GM20431 (cell line): ENCODE data around the gene ZNF446.
"Not testable (repeated sequence)": the region's sequence is repeated elsewhere in the genome, so short reads cannot be mapped to it uniquely, and the experiment has no call there.

ENCODE experiments used
- in situ Hi-C: fragments of 300-500 bp; cut with MseI, MboI; formaldehyde crosslinking; loops from one replicate; pipeline ENCODE4 v1.15.0; 2020; ENCODE audit warnings: low sequenced_read_pairs; ENCODE audit not compliant: unreplicated experiment

Gene ZNF446

DNA sequence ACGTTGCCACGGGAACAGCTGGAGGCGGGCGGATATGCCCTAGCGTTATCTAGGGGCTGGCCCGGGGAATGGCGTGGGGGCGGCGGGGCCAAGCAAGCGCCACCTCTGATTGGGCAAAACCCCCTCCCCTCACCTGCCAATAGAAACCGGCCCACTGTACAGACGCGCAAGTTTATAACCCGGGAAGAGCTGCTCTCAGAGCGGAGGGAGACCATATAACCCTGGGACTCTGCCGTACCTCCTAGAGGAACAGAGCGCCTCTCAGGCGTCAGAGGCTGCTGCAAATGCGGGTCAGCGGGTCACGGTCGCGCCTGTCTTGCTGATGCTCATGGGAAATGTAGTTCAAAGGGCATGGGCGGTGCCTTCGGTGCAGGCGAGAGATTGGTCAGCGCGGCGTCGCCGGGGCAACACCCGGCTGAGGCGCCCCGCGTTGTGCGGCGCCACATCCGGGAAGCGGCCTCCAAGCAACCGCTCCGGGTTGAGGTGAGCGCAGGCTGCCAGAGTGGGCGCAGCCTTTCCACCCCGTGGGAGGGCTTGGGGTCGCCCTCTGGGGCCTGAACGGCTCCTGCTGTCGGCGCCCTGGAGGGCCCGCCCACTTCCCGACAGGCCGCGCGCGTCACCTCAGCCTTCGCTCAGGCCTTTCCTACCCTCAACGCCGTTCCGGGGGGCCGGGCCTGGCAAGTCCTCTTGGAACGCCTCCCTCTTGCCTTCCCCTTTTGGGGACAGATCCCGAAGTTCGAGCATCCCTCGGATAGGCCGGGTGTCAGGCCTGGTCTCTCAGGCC is at the start of gene ZNF446:
TSS of gene ZNF446 (plus strand) at position 639 of the 784 bp plus-strand sequence. CDS start 867 bp downstream, outside the sequence.
- in situ Hi-C loops, result no loop called here

DNA sequence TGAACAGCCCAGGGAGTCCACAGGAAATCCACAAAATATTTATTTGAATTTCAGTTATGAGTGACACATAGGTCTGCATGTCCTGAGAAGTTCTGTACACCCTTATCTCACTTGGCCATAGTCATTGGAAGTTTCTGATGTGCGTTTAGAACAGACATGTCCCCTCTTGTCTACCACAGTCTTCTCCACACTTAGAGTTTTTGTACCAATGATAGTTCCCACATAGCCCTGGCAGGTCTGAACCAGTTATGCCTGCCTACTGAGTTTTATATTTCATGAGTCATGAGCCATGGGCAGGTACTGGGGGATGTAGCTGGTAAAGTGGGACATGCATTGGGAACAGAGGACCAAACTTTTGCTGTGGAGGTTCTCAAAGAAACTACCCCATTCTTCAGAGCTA is 47.5 kb upstream of the ZNF446 start:
- in situ Hi-C loops, result no loop called here

GRCh38 chr19:58429745-58430144 is 46.4 kb upstream of the ZNF446 start:
- in situ Hi-C loops, result no loop called here

- in situ Hi-C loops, result no loop called here
These were observed 41.9 kb upstream of the ZNF446 start for GRCh38 chr19:58434217-58434616.

DNA sequence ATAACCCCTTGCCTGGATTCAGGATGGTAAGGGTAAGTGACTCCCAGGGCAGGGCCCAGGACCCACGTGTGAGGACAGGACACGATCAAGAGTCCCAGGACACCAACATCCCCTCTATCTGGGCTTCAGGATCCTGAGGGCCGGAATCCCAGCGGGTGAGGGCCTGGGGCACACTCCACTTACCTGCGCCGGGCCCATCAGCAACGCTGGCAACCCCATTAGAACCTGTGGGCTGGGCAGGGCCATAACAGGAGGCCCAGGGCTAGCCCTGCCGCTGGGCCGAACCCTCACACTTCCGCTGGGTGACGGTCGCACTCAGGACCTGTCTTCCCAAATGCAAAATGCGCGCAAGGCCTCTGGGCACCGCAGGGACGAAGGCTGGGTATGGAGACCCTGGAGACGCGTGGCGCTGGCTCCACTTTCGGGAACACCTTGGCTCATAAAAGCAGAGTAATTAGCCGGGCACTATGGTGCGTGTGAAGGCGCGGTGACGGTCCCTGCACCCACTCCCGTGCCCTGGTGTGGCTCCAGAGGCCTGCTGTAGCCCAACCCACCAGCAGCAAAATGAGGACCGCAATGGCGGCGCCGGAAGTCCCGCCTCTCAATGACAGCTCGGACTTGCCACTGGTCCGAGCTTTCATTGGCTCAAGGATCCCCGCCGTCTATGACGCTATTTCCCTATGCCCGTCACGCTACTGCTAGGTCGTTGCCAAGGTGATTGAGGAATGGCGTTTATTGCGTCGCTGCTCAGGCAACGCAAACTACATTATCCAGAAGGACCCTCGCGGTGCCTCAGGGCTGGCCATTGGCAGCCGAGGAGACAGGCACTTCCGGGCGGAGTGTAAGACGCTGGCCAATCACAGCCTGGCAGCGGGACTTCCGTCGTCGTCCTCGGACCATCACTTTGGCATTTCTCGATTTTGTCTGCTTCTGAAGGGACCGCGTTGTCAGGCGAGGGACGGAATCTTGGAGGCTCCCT is 36.3 kb upstream of the ZNF446 start, which contains the start of gene ZNF132:
TSS of gene ZNF132 (minus strand) at position 578 of the 979 bp plus-strand sequence. CDS start at position 246, 332 bp downstream.
- in situ Hi-C loops, result no loop called here

GRCh38 chr19:58440556-58440955 is 35.6 kb upstream of the ZNF446 start:
- in situ Hi-C loops, result no loop called here

GRCh38 chr19:58442986-58443385 is 33.2 kb upstream of the ZNF446 start:
- in situ Hi-C loops, result not testable (repeated sequence)

- in situ Hi-C loops, result not testable (repeated sequence)
These were observed 27.3 kb upstream of the ZNF446 start for GRCh38 chr19:58448860-58449259.

DNA sequence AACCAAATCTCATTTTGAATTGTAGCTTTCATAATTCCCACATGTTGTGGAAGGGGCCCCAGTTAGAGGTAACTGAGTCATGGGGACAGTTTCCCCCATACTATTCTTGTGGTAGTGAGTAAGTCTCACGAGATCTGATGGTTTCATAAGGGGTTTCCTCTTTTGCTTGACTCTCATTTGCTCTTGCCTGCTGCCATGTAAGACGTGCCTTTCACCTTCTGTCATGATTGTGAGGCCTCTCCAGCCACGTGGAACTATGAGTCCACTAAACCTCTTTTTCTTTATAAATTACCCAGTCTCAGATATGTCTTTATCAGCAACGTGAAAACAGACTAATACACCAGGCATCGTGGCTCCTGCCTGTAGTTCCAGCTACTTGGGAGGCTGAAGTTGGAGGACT is 26.2 kb upstream of the ZNF446 start:
- in situ Hi-C loops, result not testable (repeated sequence)

DNA sequence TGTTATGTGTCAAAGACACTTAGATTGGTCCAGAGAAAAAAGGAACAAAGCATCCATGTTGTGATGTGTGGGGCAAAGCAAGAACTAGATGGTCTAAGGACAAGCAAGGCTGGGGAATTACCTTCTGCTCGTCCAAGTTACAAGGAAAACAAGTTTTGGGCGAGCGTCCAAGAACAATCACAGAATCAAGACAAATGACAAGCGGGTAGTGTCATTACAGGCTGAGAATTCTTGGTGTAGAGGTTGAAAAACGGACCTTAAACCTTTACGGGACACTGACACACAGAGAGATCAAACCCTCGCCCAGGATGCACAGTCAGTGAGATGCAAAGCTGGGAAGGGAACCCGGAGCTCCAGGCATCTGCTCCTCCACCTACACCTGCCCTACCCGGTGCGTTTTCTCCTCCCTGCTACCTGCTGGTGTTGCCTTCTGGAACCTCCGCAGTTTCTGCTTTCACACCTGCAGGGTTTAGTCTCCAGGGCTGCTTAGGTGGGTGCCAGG is 25.2 kb upstream of the ZNF446 start:
- in situ Hi-C loops, result no loop called here

DNA sequence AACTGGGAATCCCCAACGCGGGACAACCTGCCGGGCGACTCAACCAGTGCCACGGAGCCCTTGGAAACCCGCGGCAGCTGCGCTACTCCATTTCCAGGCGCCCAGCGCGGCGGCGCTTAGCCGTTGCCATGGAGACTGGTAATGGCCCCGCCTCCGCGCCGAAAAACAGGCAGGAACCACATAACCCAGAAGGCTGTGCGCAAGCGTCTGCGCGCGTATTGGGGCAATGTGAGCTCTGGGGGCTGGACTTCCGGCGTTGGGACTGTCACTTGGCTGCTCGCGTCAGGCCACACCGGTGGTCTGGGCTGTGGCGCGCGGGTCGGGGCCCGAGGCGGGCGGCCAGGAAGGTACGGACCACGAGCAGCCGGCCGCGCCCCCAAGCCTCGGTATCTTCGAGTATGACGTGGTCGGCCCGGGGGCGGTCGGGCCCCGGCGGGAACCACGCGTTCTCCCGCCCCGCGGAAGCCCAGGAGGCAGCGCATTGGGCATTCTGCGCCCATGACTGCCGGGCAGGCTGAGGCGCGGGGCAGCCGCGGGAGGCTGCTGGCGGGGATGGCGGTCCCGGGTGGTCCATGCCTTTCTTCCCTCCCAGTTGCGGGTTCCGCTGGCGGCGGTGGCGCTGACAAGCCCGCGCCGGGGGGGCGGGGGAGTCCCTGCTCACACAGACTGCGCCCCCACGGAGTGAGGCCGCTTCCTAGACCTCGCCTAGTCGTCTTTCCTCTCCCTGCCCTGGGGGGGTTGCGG is 24.6 kb upstream of the ZNF446 start, which contains the start of gene ZNF324B:
TSS of gene ZNF324B (plus strand) at position 265 of the 744 bp plus-strand sequence. CDS start 2,080 bp downstream, outside the sequence.
- in situ Hi-C loops, result no loop called here

DNA sequence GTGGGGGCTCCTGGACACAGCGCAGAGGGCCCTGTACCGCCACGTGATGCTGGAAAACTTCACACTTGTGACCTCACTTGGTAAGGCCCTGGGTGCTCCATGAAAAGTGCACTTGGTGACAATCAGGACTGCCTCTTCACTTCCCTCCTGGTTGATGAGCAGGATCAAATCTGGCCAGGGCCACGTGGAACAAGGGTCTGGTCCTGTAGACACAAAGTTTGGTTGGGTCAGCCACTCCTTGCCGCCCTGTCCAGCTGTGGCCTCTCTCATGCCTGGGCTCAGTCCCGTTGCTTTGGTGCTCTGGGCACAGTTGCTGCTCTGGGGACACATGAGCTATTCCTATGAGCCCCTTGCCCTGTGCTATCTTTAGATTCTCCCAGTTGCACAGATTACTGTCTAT is 22.4 kb upstream of the ZNF446 start:
- in situ Hi-C loops, result no loop called here

- in situ Hi-C loops, result no loop called here
These were observed 20.8 kb upstream of the ZNF446 start for GRCh38 chr19:58455306-58455705.

DNA sequence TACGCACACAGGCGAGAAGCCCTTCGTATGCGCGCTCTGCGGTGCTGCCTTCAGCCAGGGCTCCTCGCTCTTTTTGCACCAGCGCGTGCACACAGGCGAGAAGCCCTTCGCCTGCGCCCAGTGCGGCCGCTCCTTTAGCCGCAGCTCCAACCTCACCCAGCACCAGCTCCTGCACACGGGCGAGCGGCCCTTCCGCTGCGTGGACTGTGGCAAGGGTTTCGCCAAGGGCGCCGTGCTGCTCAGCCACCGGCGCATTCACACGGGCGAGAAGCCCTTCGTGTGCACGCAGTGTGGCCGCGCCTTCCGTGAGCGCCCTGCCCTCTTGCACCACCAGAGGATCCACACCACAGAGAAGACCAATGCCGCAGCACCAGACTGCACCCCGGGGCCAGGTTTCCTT is 20.0 kb upstream of the ZNF446 start:
- in situ Hi-C loops, result no loop called here

- in situ Hi-C loops, result no loop called here
These were observed 16.1 kb upstream of the ZNF446 start for GRCh38 chr19:58460039-58460438.

DNA sequence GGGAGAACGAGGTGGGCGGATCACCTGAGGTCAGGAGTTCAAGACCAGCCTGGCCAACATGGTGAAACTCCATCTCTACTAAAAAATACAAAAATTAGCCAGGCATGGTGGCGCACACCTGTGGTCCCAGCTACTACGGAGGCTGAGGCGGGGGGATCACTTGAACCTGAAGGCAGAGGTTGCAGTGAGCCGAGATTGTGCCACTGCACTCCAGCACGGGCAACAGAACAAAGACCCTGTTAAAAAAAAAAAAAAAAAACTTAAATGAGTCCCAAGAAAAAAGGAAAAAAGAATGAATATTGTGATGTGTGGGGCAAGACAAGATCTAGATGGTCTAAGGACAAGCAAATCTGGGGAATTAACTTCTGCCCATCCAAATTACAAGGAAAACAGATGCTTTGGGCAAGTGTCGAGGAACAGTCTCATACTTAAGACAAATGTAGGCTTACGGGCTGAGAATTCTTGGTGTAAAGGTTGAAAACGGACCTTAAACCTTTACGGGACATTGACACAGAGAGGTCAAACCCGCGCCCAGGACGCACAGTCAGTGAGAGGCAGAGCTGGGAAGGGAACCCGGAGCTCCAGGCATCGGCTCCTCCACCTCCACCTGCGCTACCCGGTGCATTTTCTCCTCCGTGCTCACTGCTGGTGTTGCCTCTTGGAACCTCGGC is 9.9 kb upstream of the ZNF446 start:
- in situ Hi-C loops, result no loop called here

GRCh38 chr19:58466760-58467589 is 9.2 kb upstream of the ZNF446 start, which contains the start of gene ZNF324:
ZNF324 (plus strand) TSS chr19:58467080; CDS start chr19:58469186, 2,106 bp downstream.
- in situ Hi-C loops, result no loop called here

GRCh38 chr19:58468216-58468839 is 7.8 kb upstream of the ZNF446 start:
- in situ Hi-C loops, result no loop called here
